HEK293 (cell line): Measurements from ENCODE around the gene BATF2.
A peak's percentile ranks its signal among the peaks of the same experiment; 100 is the strongest.

Experiments
- GLIS2 ChIP-seq: fragments of 450-650 bp; formaldehyde crosslinking; IDR thresholded peaks from 2 replicates; pipeline ENCODE4 v1.5.1; 2016; ENCODE audit warnings: missing biosample characterization, missing genetic modification characterization
- HOXD13 ChIP-seq: sonication (generic); formaldehyde crosslinking; IDR thresholded peaks from 2 replicates; pipeline ENCODE4 v1.8.0; 2022; ENCODE audit warnings: missing genetic modification reagents, borderline replicate concordance
- KLF16 ChIP-seq: fragments of 450-650 bp; formaldehyde crosslinking; IDR thresholded peaks from 2 replicates; pipeline ENCODE4 v1.5.1; 2017; ENCODE audit warnings: missing biosample characterization, missing genetic modification characterization
- SALL2 ChIP-seq: fragments of 450-650 bp; formaldehyde crosslinking; IDR thresholded peaks from 2 replicates; pipeline ENCODE4 v1.5.0; 2017; ENCODE audit warnings: missing biosample characterization, mild to moderate bottlenecking, missing genetic modification characterization, borderline replicate concordance
- SCRT1 ChIP-seq: fragments of 450-650 bp; formaldehyde crosslinking; IDR thresholded peaks from 2 replicates; pipeline ENCODE4 v1.5.1; 2016; ENCODE audit warnings: missing biosample characterization, missing genetic modification characterization, borderline replicate concordance
- SP7 ChIP-seq: fragments of 450-650 bp; formaldehyde crosslinking; IDR thresholded peaks from 2 replicates; pipeline ENCODE4 v1.5.1; 2016; ENCODE audit warnings: missing biosample characterization, missing genetic modification characterization
- ZBTB8A ChIP-seq: fragments of 450-650 bp; formaldehyde crosslinking; IDR thresholded peaks from 2 replicates; pipeline ENCODE4 v1.5.1; 2016; ENCODE audit warnings: missing biosample characterization, missing genetic modification characterization
- ZFP41 ChIP-seq: fragments of 450-650 bp; formaldehyde crosslinking; IDR thresholded peaks from 2 replicates; pipeline ENCODE4 v1.5.1; 2016; ENCODE audit warnings: missing biosample characterization, missing genetic modification characterization, borderline replicate concordance
- ZNF10 ChIP-seq: fragments of 450-650 bp; formaldehyde crosslinking; IDR thresholded peaks from 2 replicates; pipeline ENCODE4 v1.5.1; 2017; ENCODE audit warnings: missing biosample characterization, missing genetic modification characterization
- ZNF175 ChIP-seq: fragments of 450-650 bp; formaldehyde crosslinking; IDR thresholded peaks from 2 replicates; pipeline ENCODE4 v1.5.1; 2016; ENCODE audit warnings: missing biosample characterization, missing genetic modification characterization
- ZNF211 ChIP-seq: fragments of 450-650 bp; formaldehyde crosslinking; IDR thresholded peaks from 2 replicates; pipeline ENCODE4 v1.5.1; 2016; ENCODE audit warnings: low read depth, missing biosample characterization, missing genetic modification characterization
- ZNF335 ChIP-seq: fragments of 450-650 bp; formaldehyde crosslinking; conservative IDR thresholded peaks from 2 replicates; pipeline ENCODE4 v1.5.1; 2016; ENCODE audit warnings: missing biosample characterization, missing genetic modification characterization
- ZNF350 ChIP-seq: fragments of 450-650 bp; formaldehyde crosslinking; IDR thresholded peaks from 2 replicates; pipeline ENCODE4 v1.5.0; 2017; ENCODE audit warnings: missing biosample characterization, mild to moderate bottlenecking, missing genetic modification characterization
- ZNF354C ChIP-seq: fragments of 450-650 bp; formaldehyde crosslinking; IDR thresholded peaks from 2 replicates; pipeline ENCODE4 v1.5.1; 2016; ENCODE audit warnings: missing biosample characterization, missing genetic modification characterization, low read depth, borderline replicate concordance
- ZNF416 ChIP-seq: fragments of 450-650 bp; formaldehyde crosslinking; IDR thresholded peaks from 2 replicates; pipeline ENCODE4 v1.5.1; 2016; ENCODE audit warnings: missing biosample characterization, missing genetic modification characterization
- ZNF426 ChIP-seq: fragments of 450-650 bp; formaldehyde crosslinking; IDR thresholded peaks from 2 replicates; pipeline ENCODE4 v1.5.1; 2017; ENCODE audit warnings: missing biosample characterization, missing genetic modification characterization, mild to moderate bottlenecking, inconsistent platforms, moderate library complexity
- ZNF521 ChIP-seq: fragments of 450-650 bp; formaldehyde crosslinking; IDR thresholded peaks from 2 replicates; pipeline ENCODE4 v1.5.1; 2017; ENCODE audit warnings: missing biosample characterization, mild to moderate bottlenecking, missing genetic modification characterization
- ZNF621 ChIP-seq: fragments of 450-650 bp; formaldehyde crosslinking; IDR thresholded peaks from 2 replicates; pipeline ENCODE4 v1.5.1; 2017; ENCODE audit warnings: missing biosample characterization, missing genetic modification characterization
- ZNF626 ChIP-seq: fragments of 450-650 bp; sonication (Bioruptor Pico); formaldehyde crosslinking; IDR thresholded peaks from 2 replicates; pipeline ENCODE4 v1.5.1; 2018; ENCODE audit warnings: missing biosample characterization, missing genetic modification characterization, inconsistent platforms
- ZNF664 ChIP-seq: fragments of 450-650 bp; formaldehyde crosslinking; IDR thresholded peaks from 2 replicates; pipeline ENCODE4 v1.5.1; 2016; ENCODE audit warnings: missing biosample characterization, missing genetic modification characterization
- ZNF785 ChIP-seq: fragments of 450-650 bp; formaldehyde crosslinking; IDR thresholded peaks from 2 replicates; pipeline ENCODE4 v1.5.1; 2016; ENCODE audit warnings: missing biosample characterization, missing genetic modification characterization
- TF ChIP-seq, protein P1 (sequence below): IDR thresholded peaks from 2 replicates; pipeline ENCODE4 v1.6.1; 2011; ENCODE audit warnings: mild to moderate bottlenecking, low read depth, low read length, borderline replicate concordance
- TF ChIP-seq, protein P2 (sequence below): fragments of 450-650 bp; formaldehyde crosslinking; IDR thresholded peaks from 2 replicates; pipeline ENCODE4 v1.5.1; 2017; ENCODE audit warnings: missing biosample characterization, missing genetic modification characterization
- TF ChIP-seq, protein P3 (sequence below): fragments of 450-650 bp; formaldehyde crosslinking; optimal IDR thresholded peaks from 2 replicates; pipeline ENCODE3; 2016; ENCODE audit warnings: missing biosample characterization, mild to moderate bottlenecking, missing genetic modification characterization
- TF ChIP-seq, protein P4 (sequence below): fragments of 450-650 bp; formaldehyde crosslinking; IDR thresholded peaks from 2 replicates; pipeline ENCODE4 v1.5.1; 2016; ENCODE audit warnings: missing biosample characterization, missing genetic modification characterization
- TF ChIP-seq, protein P5 (sequence below): fragments of 450-650 bp; formaldehyde crosslinking; IDR thresholded peaks from 2 replicates; pipeline ENCODE4 v1.5.1; 2016; ENCODE audit warnings: missing biosample characterization, missing genetic modification characterization
- TF ChIP-seq, protein P6 (sequence below): fragments of 450-650 bp; formaldehyde crosslinking; IDR thresholded peaks from 2 replicates; pipeline ENCODE4; 2016; ENCODE audit warnings: missing biosample characterization, missing genetic modification characterization
- TF ChIP-seq, protein P7 (sequence below): fragments of 450-650 bp; formaldehyde crosslinking; IDR thresholded peaks from 2 replicates; pipeline ENCODE4 v1.5.1; 2017; ENCODE audit warnings: missing biosample characterization, missing genetic modification characterization

The BATF2 gene

DNA sequence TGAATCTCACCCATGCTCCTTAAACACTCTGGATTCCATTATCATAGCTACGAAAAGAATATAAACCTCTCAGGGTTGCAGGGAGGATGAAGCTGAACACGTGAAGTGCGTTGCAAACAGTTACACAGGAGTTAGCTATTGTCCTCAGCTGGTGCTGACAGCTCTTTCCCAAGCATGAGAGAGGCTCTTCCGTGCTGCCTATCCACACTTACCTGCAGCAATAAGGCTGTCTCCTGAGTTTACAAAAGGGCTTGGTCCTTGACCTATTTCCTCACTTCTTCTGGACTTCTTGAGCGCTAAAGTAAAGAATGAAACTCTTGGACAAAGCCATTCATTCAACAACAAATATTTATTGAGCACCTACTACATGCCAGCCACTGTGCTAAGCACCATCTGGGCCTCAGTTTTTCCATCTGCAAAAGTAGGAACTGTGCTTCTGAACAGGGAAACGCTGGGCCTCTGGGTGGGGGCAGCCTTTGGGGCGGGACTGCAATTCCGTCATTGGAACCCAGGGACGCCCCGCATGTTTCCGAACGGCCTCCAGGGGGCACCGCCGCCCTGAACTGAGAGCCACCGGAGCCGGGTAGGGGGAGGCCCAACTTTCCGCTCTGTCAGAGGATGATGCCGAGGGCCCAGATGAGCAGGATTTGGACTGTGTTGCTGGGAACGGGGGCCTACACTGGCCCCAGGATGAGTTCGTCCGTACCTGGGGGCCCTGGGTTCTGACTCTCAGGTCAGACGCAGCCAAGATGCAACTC is 16.5 kb upstream of the BATF2 start (continued):
- TF ChIP-seq, protein P1, sequence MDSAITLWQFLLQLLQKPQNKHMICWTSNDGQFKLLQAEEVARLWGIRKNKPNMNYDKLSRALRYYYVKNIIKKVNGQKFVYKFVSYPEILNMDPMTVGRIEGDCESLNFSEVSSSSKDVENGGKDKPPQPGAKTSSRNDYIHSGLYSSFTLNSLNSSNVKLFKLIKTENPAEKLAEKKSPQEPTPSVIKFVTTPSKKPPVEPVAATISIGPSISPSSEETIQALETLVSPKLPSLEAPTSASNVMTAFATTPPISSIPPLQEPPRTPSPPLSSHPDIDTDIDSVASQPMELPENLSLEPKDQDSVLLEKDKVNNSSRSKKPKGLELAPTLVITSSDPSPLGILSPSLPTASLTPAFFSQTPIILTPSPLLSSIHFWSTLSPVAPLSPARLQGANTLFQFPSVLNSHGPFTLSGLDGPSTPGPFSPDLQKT, result no peak
- TF ChIP-seq, protein P2, sequence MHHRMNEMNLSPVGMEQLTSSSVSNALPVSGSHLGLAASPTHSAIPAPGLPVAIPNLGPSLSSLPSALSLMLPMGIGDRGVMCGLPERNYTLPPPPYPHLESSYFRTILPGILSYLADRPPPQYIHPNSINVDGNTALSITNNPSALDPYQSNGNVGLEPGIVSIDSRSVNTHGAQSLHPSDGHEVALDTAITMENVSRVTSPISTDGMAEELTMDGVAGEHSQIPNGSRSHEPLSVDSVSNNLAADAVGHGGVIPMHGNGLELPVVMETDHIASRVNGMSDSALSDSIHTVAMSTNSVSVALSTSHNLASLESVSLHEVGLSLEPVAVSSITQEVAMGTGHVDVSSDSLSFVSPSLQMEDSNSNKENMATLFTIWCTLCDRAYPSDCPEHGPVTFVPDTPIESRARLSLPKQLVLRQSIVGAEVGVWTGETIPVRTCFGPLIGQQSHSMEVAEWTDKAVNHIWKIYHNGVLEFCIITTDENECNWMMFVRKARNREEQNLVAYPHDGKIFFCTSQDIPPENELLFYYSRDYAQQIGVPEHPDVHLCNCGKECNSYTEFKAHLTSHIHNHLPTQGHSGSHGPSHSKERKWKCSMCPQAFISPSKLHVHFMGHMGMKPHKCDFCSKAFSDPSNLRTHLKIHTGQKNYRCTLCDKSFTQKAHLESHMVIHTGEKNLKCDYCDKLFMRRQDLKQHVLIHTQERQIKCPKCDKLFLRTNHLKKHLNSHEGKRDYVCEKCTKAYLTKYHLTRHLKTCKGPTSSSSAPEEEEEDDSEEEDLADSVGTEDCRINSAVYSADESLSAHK (tag by site-specific recombination), result no peak
- TF ChIP-seq ZNF211, result no peak
- no peak for TF ChIP-seq SCRT1
- TF ChIP-seq, protein P3, sequence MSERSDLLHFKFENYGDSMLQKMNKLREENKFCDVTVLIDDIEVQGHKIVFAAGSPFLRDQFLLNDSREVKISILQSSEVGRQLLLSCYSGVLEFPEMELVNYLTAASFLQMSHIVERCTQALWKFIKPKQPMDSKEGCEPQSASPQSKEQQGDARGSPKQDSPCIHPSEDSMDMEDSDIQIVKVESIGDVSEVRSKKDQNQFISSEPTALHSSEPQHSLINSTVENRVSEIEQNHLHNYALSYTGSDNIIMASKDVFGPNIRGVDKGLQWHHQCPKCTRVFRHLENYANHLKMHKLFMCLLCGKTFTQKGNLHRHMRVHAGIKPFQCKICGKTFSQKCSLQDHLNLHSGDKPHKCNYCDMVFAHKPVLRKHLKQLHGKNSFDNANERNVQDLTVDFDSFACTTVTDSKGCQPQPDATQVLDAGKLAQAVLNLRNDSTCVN (tag by site-specific recombination), result no peak
- TF ChIP-seq KLF16 (tag by site-specific recombination), result no peak
- no peak for TF ChIP-seq ZNF621 (tag by site-specific recombination)
- TF ChIP-seq SP7 (tag by site-specific recombination), result no peak
- TF ChIP-seq ZNF175, result no peak
- no peak for TF ChIP-seq ZNF350
- TF ChIP-seq GLIS2 (tag by site-specific recombination), result no peak
- TF ChIP-seq ZNF354C (tag by site-specific recombination), result no peak
- no peak; the same call in 1 of the 2 replicates for TF ChIP-seq ZNF335 (tag by site-specific recombination)
- no peak for TF ChIP-seq SALL2 (tag by site-specific recombination)
- TF ChIP-seq ZNF785 (tag by site-specific recombination), result no peak
- no peak for TF ChIP-seq ZNF521
- no peak for TF ChIP-seq ZBTB8A (tag by site-specific recombination)
- no peak for TF ChIP-seq HOXD13 (CRISPR knock-in tag)
- no peak for TF ChIP-seq ZNF416 (tag by site-specific recombination)
- TF ChIP-seq, protein P4, sequence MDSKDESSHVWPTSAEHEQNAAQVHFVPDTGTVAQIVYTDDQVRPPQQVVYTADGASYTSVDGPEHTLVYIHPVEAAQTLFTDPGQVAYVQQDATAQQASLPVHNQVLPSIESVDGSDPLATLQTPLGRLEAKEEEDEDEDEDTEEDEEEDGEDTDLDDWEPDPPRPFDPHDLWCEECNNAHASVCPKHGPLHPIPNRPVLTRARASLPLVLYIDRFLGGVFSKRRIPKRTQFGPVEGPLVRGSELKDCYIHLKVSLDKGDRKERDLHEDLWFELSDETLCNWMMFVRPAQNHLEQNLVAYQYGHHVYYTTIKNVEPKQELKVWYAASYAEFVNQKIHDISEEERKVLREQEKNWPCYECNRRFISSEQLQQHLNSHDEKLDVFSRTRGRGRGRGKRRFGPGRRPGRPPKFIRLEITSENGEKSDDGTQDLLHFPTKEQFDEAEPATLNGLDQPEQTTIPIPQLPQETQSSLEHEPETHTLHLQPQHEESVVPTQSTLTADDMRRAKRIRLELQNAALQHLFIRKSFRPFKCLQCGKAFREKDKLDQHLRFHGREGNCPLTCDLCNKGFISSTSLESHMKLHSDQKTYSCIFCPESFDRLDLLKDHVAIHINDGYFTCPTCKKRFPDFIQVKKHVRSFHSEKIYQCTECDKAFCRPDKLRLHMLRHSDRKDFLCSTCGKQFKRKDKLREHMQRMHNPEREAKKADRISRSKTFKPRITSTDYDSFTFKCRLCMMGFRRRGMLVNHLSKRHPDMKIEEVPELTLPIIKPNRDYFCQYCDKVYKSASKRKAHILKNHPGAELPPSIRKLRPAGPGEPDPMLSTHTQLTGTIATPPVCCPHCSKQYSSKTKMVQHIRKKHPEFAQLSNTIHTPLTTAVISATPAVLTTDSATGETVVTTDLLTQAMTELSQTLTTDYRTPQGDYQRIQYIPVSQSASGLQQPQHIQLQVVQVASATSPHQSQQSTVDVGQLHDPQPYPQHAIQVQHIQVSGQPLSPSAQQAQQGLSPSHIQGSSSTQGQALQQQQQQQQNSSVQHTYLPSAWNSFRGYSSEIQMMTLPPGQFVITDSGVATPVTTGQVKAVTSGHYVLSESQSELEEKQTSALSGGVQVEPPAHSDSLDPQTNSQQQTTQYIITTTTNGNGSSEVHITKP (tag by site-specific recombination), result peak; percentile 67
- TF ChIP-seq ZNF626, result no peak
- TF ChIP-seq, protein P5, sequence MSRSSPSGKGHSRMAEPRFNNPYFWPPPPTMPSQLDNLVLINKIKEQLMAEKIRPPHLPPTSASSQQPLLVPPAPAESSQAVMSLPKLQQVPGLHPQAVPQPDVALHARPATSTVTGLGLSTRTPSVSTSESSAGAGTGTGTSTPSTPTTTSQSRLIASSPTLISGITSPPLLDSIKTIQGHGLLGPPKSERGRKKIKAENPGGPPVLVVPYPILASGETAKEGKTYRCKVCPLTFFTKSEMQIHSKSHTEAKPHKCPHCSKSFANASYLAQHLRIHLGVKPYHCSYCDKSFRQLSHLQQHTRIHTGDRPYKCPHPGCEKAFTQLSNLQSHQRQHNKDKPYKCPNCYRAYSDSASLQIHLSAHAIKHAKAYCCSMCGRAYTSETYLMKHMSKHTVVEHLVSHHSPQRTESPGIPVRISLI (tag by site-specific recombination), result no peak
- no peak for TF ChIP-seq ZNF426 (tag by site-specific recombination)
- TF ChIP-seq ZFP41 (tag by site-specific recombination), result no peak
- TF ChIP-seq, protein P6, sequence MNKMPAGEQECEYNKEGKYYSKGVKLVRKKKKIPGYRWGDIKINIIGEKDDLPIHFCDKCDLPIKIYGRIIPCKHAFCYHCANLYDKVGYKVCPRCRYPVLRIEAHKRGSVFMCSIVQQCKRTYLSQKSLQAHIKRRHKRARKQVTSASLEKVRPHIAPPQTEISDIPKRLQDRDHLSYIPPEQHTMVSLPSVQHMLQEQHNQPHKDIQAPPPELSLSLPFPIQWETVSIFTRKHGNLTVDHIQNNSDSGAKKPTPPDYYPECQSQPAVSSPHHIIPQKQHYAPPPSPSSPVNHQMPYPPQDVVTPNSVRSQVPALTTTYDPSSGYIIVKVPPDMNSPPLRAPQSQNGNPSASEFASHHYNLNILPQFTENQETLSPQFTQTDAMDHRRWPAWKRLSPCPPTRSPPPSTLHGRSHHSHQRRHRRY (tag by site-specific recombination), result no peak
- TF ChIP-seq, protein P7, sequence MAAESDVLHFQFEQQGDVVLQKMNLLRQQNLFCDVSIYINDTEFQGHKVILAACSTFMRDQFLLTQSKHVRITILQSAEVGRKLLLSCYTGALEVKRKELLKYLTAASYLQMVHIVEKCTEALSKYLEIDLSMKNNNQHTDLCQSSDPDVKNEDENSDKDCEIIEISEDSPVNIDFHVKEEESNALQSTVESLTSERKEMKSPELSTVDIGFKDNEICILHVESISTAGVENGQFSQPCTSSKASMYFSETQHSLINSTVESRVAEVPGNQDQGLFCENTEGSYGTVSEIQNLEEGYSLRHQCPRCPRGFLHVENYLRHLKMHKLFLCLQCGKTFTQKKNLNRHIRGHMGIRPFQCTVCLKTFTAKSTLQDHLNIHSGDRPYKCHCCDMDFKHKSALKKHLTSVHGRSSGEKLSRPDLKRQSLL (tag by site-specific recombination), result no peak
- TF ChIP-seq ZNF10 (tag by site-specific recombination), result no peak
- TF ChIP-seq ZNF664, result peak; percentile 95
